PC-9 (cell line): ENCODE results near the gene CAT.

Experiments used
- CTCF ChIP-seq: fragments of 200-600 bp; sonication (generic); conservative IDR thresholded peaks from 2 replicates; pipeline ENCODE4 v1.6.1; 2017; ENCODE audit warnings: mixed run types, antibody characterized with exemption, mild to moderate bottlenecking, moderate library complexity
- EZH2 ChIP-seq: fragments of 200-600 bp; sonication (generic); IDR thresholded peaks from 2 replicates; pipeline ENCODE4 v1.8.0; 2017; ENCODE audit warnings: antibody characterized with exemption, low read depth

- TF ChIP-seq CTCF (no peak), EZH2 (no peak)
Measured at GRCh38 chr11:34481307-34481706, 42.6 kb downstream of the CAT start.
